Ascending aorta (tissue), 2 donors: Measurements from ENCODE around the gene DPYSL4. TPM values are rescaled to one million over a fixed set of nuclear protein-coding genes. Genes with fewer than 3 reads are reported as not detected.

ENCODE experiments used
- DNase-seq, 2 donors: peaks; one replicate each; pipeline ENCODE4 v3.0.0-alpha.2; 2019; ENCODE audit warnings: low spot score in 2 of 2
- H3K27ac ChIP-seq, 2 donors: fragments of 200-600 bp; sonication (generic); one replicate each; pipeline ENCODE4 v1.5.1; 2016 to 2017; ENCODE audit warnings: mild to moderate bottlenecking in 1 of 2
- H3K27me3 ChIP-seq: fragments of 200-600 bp; sonication (generic); one replicate; pipeline ENCODE4 v1.5.1; 2017
- H3K36me3 ChIP-seq, 2 donors: fragments of 200-600 bp; sonication (generic); one replicate each; pipeline ENCODE4 v1.5.1; 2016
- H3K4me1 ChIP-seq, 2 donors: fragments of 200-600 bp; sonication (generic); one replicate each; pipeline ENCODE4 v1.5.1; 2016 to 2017; ENCODE audit warnings: mild to moderate bottlenecking in 1 of 2
- H3K4me3 ChIP-seq, 2 donors: fragments of 200-600 bp; sonication (generic); one replicate each; pipeline ENCODE4 v1.5.1; 2016 to 2017; ENCODE audit warnings: mild to moderate bottlenecking in 1 of 2
- H3K9me3 ChIP-seq, 2 donors: fragments of 200-600 bp; sonication (generic); one replicate each; pipeline ENCODE4 v1.5.1; 2016
- intact Hi-C: fragments of 100-400 bp; cut with DNase I; formaldehyde crosslinking; loops from one replicate; pipeline ENCODE4 v1.15.1; 2023
- total RNA-seq: library from RNA; depleted of rRNA; stranded (reverse); fragments of >200 nt; gene quantifications from one replicate; pipeline ENCODE4 v1.1.0, GENCODE V29; 2016
- TF ChIP-seq, protein P1 (sequence below), 3 experiments: fragments of 200-600 bp in 2 of 3; fragments of 450-650 bp in 1 of 3; sonication (generic) in 2 of 3; IDR thresholded peaks; one replicate each; pipeline ENCODE4 v1.5.1; 2016 to 2019; ENCODE audit warnings: antibody characterized with exemption in 3 of 3, mild to moderate bottlenecking in 1 of 3, moderate library complexity in 1 of 3

The DPYSL4 gene
- total RNA-seq, 1 donor from 2014 or later = not detected

DNA sequence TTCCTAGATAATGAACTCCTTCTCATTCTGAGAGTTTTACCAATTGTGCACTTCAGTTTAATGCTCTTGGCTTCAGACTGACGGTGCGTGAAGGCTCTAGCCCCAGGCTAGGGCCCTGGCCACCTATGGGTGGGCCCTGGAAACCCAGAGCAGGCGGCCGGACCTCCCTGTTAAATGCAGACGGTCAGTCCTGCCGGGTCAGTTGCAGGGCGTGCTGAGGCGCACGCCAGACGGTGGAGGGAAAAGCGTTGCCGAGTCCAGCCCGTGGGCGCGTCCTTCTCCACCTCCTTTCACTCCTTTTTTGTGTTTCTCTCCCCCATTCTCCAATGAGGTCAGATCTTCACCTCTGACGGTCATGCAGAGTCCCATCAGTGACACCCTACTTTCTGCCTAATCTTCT, 2.3 kb downstream of the DPYSL4 start:
- TF ChIP-seq, protein P1, sequence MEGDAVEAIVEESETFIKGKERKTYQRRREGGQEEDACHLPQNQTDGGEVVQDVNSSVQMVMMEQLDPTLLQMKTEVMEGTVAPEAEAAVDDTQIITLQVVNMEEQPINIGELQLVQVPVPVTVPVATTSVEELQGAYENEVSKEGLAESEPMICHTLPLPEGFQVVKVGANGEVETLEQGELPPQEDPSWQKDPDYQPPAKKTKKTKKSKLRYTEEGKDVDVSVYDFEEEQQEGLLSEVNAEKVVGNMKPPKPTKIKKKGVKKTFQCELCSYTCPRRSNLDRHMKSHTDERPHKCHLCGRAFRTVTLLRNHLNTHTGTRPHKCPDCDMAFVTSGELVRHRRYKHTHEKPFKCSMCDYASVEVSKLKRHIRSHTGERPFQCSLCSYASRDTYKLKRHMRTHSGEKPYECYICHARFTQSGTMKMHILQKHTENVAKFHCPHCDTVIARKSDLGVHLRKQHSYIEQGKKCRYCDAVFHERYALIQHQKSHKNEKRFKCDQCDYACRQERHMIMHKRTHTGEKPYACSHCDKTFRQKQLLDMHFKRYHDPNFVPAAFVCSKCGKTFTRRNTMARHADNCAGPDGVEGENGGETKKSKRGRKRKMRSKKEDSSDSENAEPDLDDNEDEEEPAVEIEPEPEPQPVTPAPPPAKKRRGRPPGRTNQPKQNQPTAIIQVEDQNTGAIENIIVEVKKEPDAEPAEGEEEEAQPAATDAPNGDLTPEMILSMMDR (IDR thresholded peaks at IDR 0.05) = no peak
- H3K36me3 ChIP-seq = no peaks in the 10 kb centered on the region
- peaks cover 4 to 15% of the 10 kb centered on the region in 2 donors for H3K4me1 ChIP-seq
- H3K4me3 ChIP-seq = no peak overlapping the region
- no peak overlapping the region for H3K27ac ChIP-seq
- no peaks in the 10 kb centered on the region for H3K9me3 ChIP-seq
- DNase-seq = no peak
- intact Hi-C loops = no loop called here
- H3K27me3 ChIP-seq = peaks cover 32% of the 10 kb centered on the region

DNA sequence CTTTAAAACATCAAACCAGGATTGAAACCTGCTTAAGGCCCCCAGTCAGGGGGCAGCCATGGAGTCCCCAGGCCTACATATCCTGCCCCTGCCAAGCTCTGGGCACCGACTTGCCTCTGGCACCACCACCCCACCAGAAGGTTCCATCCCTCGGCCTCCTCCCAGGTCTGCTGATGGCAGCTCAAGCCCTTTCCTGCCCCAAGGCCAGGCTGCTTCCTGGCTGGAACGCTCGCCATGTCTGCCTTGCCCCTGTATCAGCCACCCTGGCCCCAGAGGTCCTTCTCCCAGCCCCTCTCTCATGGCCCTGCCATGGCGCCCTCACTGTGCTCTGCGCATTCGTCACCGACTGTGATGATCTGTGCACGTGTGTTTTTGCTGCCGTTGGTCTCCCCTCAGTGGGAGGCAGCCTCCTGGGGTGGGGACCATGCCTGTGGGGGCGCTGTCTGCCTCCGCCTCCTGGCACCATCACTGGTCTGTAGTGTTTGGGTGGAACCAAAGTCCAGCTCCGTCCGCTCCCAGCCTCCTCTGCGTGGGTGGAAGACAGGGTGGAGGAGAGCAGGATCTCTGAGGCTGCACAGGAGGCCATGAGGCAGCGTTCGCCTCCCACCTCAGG, 3.2 kb downstream of the DPYSL4 start:
- H3K36me3 ChIP-seq = no peaks in the 10 kb centered on the region
- H3K9me3 ChIP-seq = no peaks in the 10 kb centered on the region
- no peak overlapping the region for H3K4me3 ChIP-seq
- no peak for DNase-seq
- TF ChIP-seq, protein P1 (IDR thresholded peaks at IDR 0.05) = no peak
- no peak overlapping the region for H3K27ac ChIP-seq
- intact Hi-C loops = no loop called here
- H3K27me3 ChIP-seq = peaks cover 30% of the 10 kb centered on the region
- H3K4me1 ChIP-seq = peaks cover 4 to 15% of the 10 kb centered on the region in 2 donors

DNA sequence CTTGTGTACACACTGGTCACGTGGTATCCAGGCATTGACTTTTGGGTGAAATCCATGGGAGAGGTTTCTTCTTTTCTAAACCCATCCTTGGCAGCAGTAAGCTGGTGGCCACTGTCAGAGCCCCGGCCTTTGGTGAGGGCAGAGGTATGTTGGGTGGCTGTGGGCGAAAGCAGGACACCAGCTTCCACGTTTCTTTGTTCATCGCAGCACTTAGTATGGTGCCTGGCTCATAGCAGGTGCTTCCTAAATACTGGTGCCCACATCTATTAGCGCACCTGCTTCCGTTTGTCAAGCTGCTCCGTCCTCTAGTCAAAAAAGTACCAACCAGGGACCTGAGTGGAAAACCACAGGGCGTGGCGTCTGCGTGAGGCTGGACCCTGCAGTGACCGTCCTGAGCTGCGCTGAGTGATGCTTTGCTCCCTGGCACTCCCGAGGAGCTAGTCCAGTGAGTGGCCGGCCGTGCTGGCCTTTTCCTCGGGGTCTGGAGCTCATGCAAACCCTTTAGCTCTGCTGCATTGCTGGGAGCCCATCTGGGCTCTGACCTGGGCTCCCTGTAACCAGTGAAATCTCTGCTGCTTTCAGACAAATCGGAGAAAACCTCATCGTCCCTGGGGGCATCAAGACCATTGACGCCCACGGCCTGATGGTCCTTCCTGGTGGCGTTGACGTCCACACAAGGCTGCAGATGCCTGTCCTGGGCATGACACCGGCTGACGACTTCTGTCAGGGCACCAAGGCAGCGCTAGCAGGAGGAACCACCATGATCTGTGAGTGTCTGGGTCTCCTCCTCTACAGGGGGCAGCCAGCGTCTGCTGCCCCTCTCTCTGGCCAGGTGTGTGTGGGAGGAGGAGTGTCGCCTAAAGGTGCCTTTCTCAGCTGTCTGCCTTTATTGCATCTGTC, 5.6 kb downstream of the DPYSL4 start:
- Histone ChIP-seq H3K27ac (no peak overlapping the region), H3K9me3 (no peaks in the 10 kb centered on the region), H3K36me3 (no peaks in the 10 kb centered on the region), H3K27me3 (peaks cover 9% of the 10 kb centered on the region), H3K4me3 (no peak overlapping the region), H3K4me1 (peaks cover 0 to 6% of the 10 kb centered on the region in 2 donors)
- TF ChIP-seq, protein P1 (IDR thresholded peaks at IDR 0.05) = no peak
- intact Hi-C loops = no loop called here
- DNase-seq = no peak

DNA sequence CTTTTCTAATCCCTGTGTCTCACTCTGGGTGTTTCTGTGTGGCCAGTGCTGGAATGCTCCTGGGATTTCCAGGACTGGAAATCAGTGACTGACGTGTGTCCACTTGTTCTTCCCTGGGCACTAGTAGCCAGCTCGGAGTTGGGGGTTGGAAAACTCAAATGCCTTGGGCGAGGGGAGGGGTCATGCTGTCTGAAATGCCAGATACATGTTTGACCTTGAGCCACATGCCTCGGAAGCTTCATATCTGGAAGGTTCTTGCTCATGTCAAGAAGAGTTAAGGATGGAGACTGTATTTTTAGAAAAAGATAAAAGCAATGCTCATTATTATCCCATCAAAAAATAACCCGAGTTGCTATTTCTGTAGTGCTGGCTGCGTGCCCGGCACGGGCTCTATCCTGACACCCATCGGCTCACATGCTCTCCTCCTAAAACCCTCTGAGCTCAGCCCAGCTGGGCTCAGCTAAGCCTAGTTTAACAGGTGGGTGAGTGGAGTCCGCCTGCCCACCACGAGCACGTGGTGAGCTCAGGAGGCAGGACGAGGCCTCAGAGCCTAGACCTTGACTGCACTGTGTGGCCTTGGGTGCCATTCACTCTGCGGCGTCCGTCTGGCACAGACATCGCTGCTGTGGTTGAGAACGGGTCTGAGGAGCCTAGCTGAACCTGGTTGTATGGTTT, 6.4 kb downstream of the DPYSL4 start:
- TF ChIP-seq, protein P1 (IDR thresholded peaks at IDR 0.05) = no peak
- Histone ChIP-seq H3K27me3 (peaks cover 2% of the 10 kb centered on the region), H3K9me3 (no peaks in the 10 kb centered on the region), H3K27ac (no peak overlapping the region), H3K4me3 (no peak overlapping the region), H3K4me1 (no peaks in the 10 kb centered on the region), H3K36me3 (no peaks in the 10 kb centered on the region)
- intact Hi-C loops = no loop called here
- no peak for DNase-seq

DNA sequence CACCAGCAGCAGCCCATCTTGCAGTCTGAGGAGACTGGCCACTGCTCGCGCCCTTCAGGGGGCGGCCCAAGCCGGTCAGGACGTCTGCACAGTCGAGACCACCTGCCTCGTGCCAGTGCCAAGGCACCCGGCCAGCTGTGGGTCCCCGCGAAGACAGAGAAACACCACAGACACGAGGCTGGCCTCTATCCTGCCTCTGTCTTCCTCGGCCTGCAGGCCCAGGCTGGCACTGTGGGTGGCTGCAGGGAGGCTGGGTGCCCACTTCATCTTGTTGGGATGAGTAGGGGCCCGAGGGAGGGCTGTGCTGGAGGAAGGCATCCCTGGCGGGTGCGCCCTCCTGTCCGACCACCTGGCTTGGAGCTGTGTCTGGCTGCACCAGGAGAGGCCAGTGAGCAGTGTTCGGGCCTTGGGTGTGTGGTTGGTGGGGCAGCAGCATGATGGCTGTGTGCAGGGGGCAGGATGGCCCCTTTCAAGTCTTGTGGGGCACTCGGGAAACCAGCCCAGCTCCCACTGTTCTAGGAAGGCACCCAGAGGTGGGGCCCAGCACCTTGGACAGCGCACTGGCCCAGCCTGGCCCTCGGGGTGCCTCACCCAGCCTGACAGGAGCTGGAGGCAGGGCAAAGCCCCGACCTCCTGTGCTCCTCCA, 7.3 kb downstream of the DPYSL4 start:
- H3K27ac ChIP-seq = no peak overlapping the region
- TF ChIP-seq, protein P1 (IDR thresholded peaks at IDR 0.05) = no peak
- no peaks in the 10 kb centered on the region for H3K9me3 ChIP-seq
- intact Hi-C loops = no loop called here
- no peaks in the 10 kb centered on the region for H3K36me3 ChIP-seq
- no peaks in the 10 kb centered on the region for H3K4me1 ChIP-seq
- no peak for DNase-seq
- no peaks in the 10 kb centered on the region for H3K27me3 ChIP-seq
- no peak overlapping the region for H3K4me3 ChIP-seq
